ENCODE measurements around the gene PACS2.

PACS2 gene

GRCh38 chr14:105379946-105380345 is 65.4 kb downstream of the PACS2 start:
- Histone ChIP-seq H3K4me1 (ENCODE audit: insufficient read depth, low read length, poor library complexity, severe bottlenecking) (peaks cover 21% of the 10 kb centered on the region), H3F3A (ENCODE audit: low read depth) (peaks cover 3% of the 10 kb centered on the region; the same call in 1 of the 2 replicates), H3K36me3 (ENCODE audit: insufficient read depth, low read length) (peaks cover 11% of the 10 kb centered on the region; the same call in 1 of the 2 replicates), H2AFZ (ENCODE audit: low read length) (no peak overlapping the region), H3K4me3 (ENCODE audit: low read length, poor library complexity, severe bottlenecking) (no peak overlapping the region), H3K9me2 (replicated peaks; ENCODE audit: low read depth, low read length) (no peaks in the 10 kb centered on the region), H3K4me2 (ENCODE audit: low read depth, low read length, poor library complexity, severe bottlenecking) (no peak overlapping the region), H3K9ac (ENCODE audit: low read depth, low read length, poor library complexity, severe bottlenecking) (no peak overlapping the region), H3K27me3 (ENCODE audit: insufficient read depth, low read length, poor library complexity, severe bottlenecking) (no peaks in the 10 kb centered on the region), H4K20me1 (ENCODE audit: insufficient read depth, low read length, poor library complexity, severe bottlenecking) (no peaks in the 10 kb centered on the region), H3K9me3 (ENCODE audit: insufficient read depth, low read depth, low read length) (no peaks in the 10 kb centered on the region), H3K79me2 (ENCODE audit: insufficient read depth, low read length) (no peaks in the 10 kb centered on the region; the same call in 1 of the 2 replicates)
- TF ChIP-seq CTCF (conservative IDR thresholded peaks at IDR 0.05; ENCODE audit: low read length) (no peak), EZH2phosphoT487 (IDR thresholded peaks at IDR 0.05; ENCODE audit: borderline replicate concordance) (no peak)

GRCh38 chr14:105380756-105381155 is 66.2 kb downstream of the PACS2 start:
- TF ChIP-seq EZH2phosphoT487 (IDR thresholded peaks at IDR 0.05; ENCODE audit: borderline replicate concordance): no peak
- no peak for TF ChIP-seq CTCF (conservative IDR thresholded peaks at IDR 0.05; ENCODE audit: low read length)
- no peaks in the 10 kb centered on the region for H3K27me3 ChIP-seq (ENCODE audit: insufficient read depth, low read length, poor library complexity, severe bottlenecking)
- no peak overlapping the region for H2AFZ ChIP-seq (ENCODE audit: low read length)
- no peak overlapping the region for H3K4me3 ChIP-seq (ENCODE audit: low read length, poor library complexity, severe bottlenecking)
- H3K9me2 ChIP-seq (replicated peaks; ENCODE audit: low read depth, low read length): no peaks in the 10 kb centered on the region
- peaks cover 20% of the 10 kb centered on the region for H3K4me1 ChIP-seq (ENCODE audit: insufficient read depth, low read length, poor library complexity, severe bottlenecking)
- no peaks in the 10 kb centered on the region for H3K9me3 ChIP-seq (ENCODE audit: insufficient read depth, low read depth, low read length)
- H3K9ac ChIP-seq (ENCODE audit: low read depth, low read length, poor library complexity, severe bottlenecking): no peak overlapping the region
- peaks cover 3% of the 10 kb centered on the region; the same call in 1 of the 2 replicates for H3F3A ChIP-seq (ENCODE audit: low read depth)
- H4K20me1 ChIP-seq (ENCODE audit: insufficient read depth, low read length, poor library complexity, severe bottlenecking): no peaks in the 10 kb centered on the region
- peaks cover 13% of the 10 kb centered on the region; the same call in 1 of the 2 replicates for H3K36me3 ChIP-seq (ENCODE audit: insufficient read depth, low read length)
- no peaks in the 10 kb centered on the region; the same call in 1 of the 2 replicates for H3K79me2 ChIP-seq (ENCODE audit: insufficient read depth, low read length)
- H3K4me2 ChIP-seq (ENCODE audit: low read depth, low read length, poor library complexity, severe bottlenecking): no peak overlapping the region

- H3K79me2 ChIP-seq (ENCODE audit: insufficient read depth, low read length): no peaks in the 10 kb centered on the region; the same call in 1 of the 2 replicates
- H3F3A ChIP-seq (ENCODE audit: low read depth): no peaks in the 10 kb centered on the region
- no peaks in the 10 kb centered on the region for H3K9me3 ChIP-seq (ENCODE audit: insufficient read depth, low read depth, low read length)
- TF ChIP-seq EZH2phosphoT487 (IDR thresholded peaks at IDR 0.05; ENCODE audit: borderline replicate concordance): no peak
- TF ChIP-seq CTCF (conservative IDR thresholded peaks at IDR 0.05; ENCODE audit: low read length): no peak
- peaks cover 11% of the 10 kb centered on the region for H3K4me1 ChIP-seq (ENCODE audit: insufficient read depth, low read length, poor library complexity, severe bottlenecking)
- no peaks in the 10 kb centered on the region for H3K27me3 ChIP-seq (ENCODE audit: insufficient read depth, low read length, poor library complexity, severe bottlenecking)
- no peaks in the 10 kb centered on the region for H4K20me1 ChIP-seq (ENCODE audit: insufficient read depth, low read length, poor library complexity, severe bottlenecking)
- H3K9me2 ChIP-seq (replicated peaks; ENCODE audit: low read depth, low read length): no peaks in the 10 kb centered on the region
- H3K4me2 ChIP-seq (ENCODE audit: low read depth, low read length, poor library complexity, severe bottlenecking): no peak overlapping the region
- H3K4me3 ChIP-seq (ENCODE audit: low read length, poor library complexity, severe bottlenecking): no peak overlapping the region
- no peak overlapping the region for H3K9ac ChIP-seq (ENCODE audit: low read depth, low read length, poor library complexity, severe bottlenecking)
- H2AFZ ChIP-seq (ENCODE audit: low read length): no peak overlapping the region
- peaks cover 13% of the 10 kb centered on the region; the same call in 1 of the 2 replicates for H3K36me3 ChIP-seq (ENCODE audit: insufficient read depth, low read length)
These were observed 67.1 kb downstream of the PACS2 start for GRCh38 chr14:105381446-105382342.
